ENCODE results near the gene NOS3. TPM values are rescaled to one million over a fixed set of nuclear protein-coding genes. Genes with fewer than 3 reads are reported as not detected.

NOS3 gene
- total and polyA plus RNA-seq, 9 of the 15 experiments (the other 6 are each of a cell fraction or from before 2014, with no cell fraction given), result 1.1 to 121 (median 23.6) TPM

DNA sequence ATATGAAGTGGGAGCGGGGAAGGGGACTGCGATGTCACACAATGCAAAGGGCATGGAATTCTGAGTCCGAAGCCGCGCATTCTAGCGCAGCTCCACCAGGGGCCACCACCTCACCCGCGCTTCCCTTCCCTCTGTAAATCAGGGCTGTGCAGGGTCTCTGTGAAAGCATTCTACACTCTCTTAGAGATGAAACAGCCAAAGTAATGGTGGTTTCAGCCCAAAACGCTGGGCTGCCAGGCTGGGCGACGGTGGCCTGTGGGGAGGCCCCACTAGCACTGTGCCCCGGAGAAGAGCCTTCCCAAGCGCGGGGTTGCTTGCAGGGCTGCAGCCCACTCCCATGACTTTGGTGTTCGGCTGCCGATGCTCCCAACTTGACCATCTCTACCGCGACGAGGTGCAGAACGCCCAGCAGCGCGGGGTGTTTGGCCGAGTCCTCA is 22.1 kb downstream of the NOS3 start (continued):
- peak; percentile 31; the same call in 1 of the 2 replicates for TF ChIP-seq JUND (IDR thresholded peaks at IDR 0.05; ENCODE audit: borderline replicate concordance, low read depth, low read length)
- no peak; the same call in 2 of the 3 replicates for TF ChIP-seq JUND (tag; IDR thresholded peaks at IDR 0.05; ENCODE audit: borderline replicate concordance, low read depth, low read length)
- no peak for TF ChIP-seq ZNF696 (CRISPR knock-in tag; conservative IDR thresholded peaks at IDR 0.05)
- TF ChIP-seq FOXM1 (IDR thresholded peaks at IDR 0.05; ENCODE audit: low read depth), result no peak
- TF ChIP-seq FOXM1 (CRISPR knock-in tag; IDR thresholded peaks at IDR 0.05; ENCODE audit: low read depth), result 0 out of 2 replicates have a peak, but pooled peaks have one; percentile 33
- 0 out of 2 replicates have a peak, but pooled peaks have one; percentile 5 for TF ChIP-seq NFIC (IDR thresholded peaks at IDR 0.05)
- TF ChIP-seq, protein P1, sequence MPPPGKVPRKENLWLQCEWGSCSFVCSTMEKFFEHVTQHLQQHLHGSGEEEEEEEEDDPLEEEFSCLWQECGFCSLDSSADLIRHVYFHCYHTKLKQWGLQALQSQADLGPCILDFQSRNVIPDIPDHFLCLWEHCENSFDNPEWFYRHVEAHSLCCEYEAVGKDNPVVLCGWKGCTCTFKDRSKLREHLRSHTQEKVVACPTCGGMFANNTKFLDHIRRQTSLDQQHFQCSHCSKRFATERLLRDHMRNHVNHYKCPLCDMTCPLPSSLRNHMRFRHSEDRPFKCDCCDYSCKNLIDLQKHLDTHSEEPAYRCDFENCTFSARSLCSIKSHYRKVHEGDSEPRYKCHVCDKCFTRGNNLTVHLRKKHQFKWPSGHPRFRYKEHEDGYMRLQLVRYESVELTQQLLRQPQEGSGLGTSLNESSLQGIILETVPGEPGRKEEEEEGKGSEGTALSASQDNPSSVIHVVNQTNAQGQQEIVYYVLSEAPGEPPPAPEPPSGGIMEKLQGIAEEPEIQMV (tag; conservative IDR thresholded peaks at IDR 0.05; ENCODE audit: low read depth), result no peak
- TF ChIP-seq TAF7 (tag; IDR thresholded peaks at IDR 0.05), result no peak
- no peak for TF ChIP-seq ZBTB8A (IDR thresholded peaks at IDR 0.05; ENCODE audit: partially characterized antibody)
- no peak for TF ChIP-seq KDM2B (CRISPR knock-in tag; IDR thresholded peaks at IDR 0.05)
- no peak for TF ChIP-seq ZNF318 (IDR thresholded peaks at IDR 0.05; ENCODE audit: borderline replicate concordance in 1 of 2, low read depth in 1 of 2)
- TF ChIP-seq ZNF282 (CRISPR knock-in tag; IDR thresholded peaks at IDR 0.05), result no peak
- no peak for TF ChIP-seq HMBOX1 (IDR thresholded peaks at IDR 0.05)

Data from K562 (cell line).